RWPE1 (cell line): ENCODE data around the gene SULT1C2.
"Not testable (repeated sequence)": the region's sequence is repeated elsewhere in the genome, so short reads cannot be mapped to it uniquely, and the experiment has no call there.

Experiments
- CTCF ChIA-PET: fragments of 350-600 bp; sonication (Branson Sonifier 250); formaldehyde crosslinking; extraction: SDS; loops from one replicate; lab custom pipeline; 2021; lab: Yijun Ruan, JAX
- POLR2A ChIA-PET: fragments of 400-600 bp; formaldehyde crosslinking; extraction: SDS; loops from one replicate; lab custom pipeline; 2020; ENCODE audit warnings: antibody characterized with exemption; ENCODE audit not compliant: low non-redundant PET; lab: Yijun Ruan, JAX
- DNase-seq: peaks from one replicate; pipeline ENCODE4 v3.0.0; 2012; ENCODE audit warnings: low spot score
- H3K27ac ChIP-seq: fragments of 450-650 bp; 2 replicates; pipeline ENCODE4 v1.5.1; 2017
- TF ChIP-seq, protein P1 (sequence below): fragments of 450-650 bp; conservative IDR thresholded peaks from 2 replicates; pipeline ENCODE4 v1.5.1; 2017; ENCODE audit warnings: low read depth, mild to moderate bottlenecking

Gene SULT1C2

GRCh38 chr2:108280466-108280865, 8.2 kb upstream of the SULT1C2 start:
- no peak overlapping the region for H3K27ac ChIP-seq
- POLR2A ChIA-PET, result no interaction called here

GRCh38 chr2:108284566-108284965, 4.1 kb upstream of the SULT1C2 start:
- CTCF ChIA-PET, result interaction anchor here (0.6 kb wide), 1 partner anchor 1545 kb away, joined by 6 read pairs; no protein-coding TSS in a partner anchor
- DNase-seq, H3K27ac ChIP-seq, POLR2A ChIA-PET: not testable (repeated sequence)

More at GRCh38 chr2:108280466-108280865, 8.2 kb upstream of the SULT1C2 start:
- no peak for DNase-seq
- CTCF ChIA-PET, result no interaction called here
- TF ChIP-seq, protein P1, sequence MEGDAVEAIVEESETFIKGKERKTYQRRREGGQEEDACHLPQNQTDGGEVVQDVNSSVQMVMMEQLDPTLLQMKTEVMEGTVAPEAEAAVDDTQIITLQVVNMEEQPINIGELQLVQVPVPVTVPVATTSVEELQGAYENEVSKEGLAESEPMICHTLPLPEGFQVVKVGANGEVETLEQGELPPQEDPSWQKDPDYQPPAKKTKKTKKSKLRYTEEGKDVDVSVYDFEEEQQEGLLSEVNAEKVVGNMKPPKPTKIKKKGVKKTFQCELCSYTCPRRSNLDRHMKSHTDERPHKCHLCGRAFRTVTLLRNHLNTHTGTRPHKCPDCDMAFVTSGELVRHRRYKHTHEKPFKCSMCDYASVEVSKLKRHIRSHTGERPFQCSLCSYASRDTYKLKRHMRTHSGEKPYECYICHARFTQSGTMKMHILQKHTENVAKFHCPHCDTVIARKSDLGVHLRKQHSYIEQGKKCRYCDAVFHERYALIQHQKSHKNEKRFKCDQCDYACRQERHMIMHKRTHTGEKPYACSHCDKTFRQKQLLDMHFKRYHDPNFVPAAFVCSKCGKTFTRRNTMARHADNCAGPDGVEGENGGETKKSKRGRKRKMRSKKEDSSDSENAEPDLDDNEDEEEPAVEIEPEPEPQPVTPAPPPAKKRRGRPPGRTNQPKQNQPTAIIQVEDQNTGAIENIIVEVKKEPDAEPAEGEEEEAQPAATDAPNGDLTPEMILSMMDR, result no peak

DNA sequence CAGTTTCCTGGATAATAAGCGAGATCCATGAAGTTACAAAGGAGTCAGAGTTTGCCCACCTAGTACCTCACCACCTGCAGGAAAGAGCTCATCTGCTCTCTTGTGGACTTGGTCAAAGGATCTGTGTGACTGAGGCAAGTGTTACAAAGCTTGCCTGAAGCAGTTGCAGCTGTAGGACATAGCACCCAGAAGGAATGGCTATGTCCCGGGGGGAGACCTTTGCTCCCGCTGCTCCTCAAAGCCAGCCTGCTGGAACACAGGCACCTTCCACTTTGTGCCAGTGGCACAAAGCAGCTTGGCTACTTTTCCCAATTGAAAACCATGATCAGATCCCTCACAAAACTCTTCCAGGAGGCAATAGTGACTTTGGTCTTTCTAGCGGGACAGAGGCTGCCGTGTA, 3.1 kb upstream of the SULT1C2 start:
- DNase-seq, result no peak
- CTCF ChIA-PET, result no interaction called here
- TF ChIP-seq, protein P1, result no peak

DNA sequence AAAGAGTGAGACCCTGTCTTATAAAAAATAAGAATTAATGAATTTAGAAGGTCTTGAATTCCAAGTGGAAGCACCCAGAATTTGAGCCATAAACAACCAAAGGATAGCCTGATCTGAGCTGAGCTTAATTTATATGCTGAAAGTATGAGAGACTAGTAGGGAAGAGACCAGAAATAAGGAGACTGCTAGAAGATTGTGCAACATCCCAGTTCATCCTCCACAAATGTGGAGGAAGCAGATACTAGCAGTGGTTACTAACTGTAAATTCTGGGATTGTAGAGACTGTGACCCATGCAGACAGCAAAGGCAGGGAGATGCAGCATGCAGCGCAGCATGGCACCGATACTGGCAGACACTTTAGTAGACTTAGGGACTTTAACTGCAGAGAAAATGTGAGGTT, 1.5 kb upstream of the SULT1C2 start:
- TF ChIP-seq, protein P1, result no peak
- CTCF ChIA-PET, result no interaction called here
- no peak overlapping the region for H3K27ac ChIP-seq
- POLR2A ChIA-PET, result no interaction called here
- no peak for DNase-seq

More for the DNA sequence above, 3.1 kb upstream of the SULT1C2 start:
- H3K27ac ChIP-seq, result no peak overlapping the region
- POLR2A ChIA-PET, result no interaction called here

- no peak overlapping the region for H3K27ac ChIP-seq
- POLR2A ChIA-PET, result no interaction called here
- DNase-seq, result no peak
- CTCF ChIA-PET, result no interaction called here
- TF ChIP-seq, protein P1, result no peak
These were observed 5.2 kb downstream of the SULT1C2 start for GRCh38 chr2:108293850-108294249.

DNA sequence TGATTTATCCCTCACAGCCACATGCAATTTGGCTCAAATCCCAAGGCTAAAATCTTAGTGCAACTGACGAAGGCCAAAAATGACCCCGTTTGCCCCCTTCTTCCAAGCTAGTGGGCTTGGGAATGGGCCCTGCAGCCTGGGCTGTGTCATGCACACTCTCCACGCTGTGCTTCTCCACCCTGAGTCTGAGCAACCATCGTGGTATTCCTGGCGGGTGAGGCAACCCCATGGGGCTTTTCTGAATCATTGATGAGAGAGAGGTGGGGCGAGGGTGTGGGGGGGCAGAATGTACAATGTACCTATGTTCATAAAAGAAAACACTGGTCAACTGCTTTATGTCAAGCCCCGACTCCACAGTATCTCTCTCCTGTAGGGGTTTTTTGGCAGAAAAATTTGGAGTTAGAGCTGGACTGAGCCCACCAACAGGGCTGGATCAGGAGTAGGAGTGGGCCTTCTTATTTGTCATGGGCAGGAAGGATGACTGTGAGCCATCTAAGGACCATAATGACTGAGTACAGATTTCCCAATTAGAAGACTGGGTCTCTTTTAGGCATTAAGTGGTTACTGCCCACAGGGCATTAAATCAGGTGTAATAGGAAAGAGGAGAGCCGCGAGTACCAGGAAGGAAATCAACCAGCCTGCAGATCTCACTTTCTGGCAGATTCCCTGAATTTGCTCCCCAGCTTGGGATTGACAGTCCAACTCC, 8.9 kb downstream of the SULT1C2 start:
- no peak overlapping the region for H3K27ac ChIP-seq
- POLR2A ChIA-PET, result no interaction called here
- CTCF ChIA-PET, result no interaction called here
- peak; percentile 87 for DNase-seq
- TF ChIP-seq, protein P1, result no peak

DNA sequence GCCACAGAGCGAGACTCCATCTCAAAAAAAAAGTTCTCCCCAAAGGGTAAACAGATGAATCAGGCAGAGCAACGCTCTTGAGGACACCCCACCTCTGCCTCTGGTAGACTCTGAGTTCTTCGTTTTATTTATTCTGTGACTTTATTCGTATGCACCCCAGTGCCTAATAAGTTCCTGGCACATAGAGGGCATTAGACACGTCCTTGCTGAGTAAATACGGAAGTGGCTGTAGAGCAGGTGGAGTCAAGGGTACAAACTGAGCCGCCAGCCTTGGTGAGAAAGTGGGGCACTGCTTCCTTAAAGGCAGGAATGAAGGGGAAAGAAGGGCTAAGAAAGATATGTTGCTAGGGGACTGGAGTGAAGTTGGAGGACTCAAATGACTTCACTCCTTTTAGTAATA, 12.9 kb downstream of the SULT1C2 start:
- no peak overlapping the region for H3K27ac ChIP-seq
- TF ChIP-seq, protein P1, result no peak
- CTCF ChIA-PET, result no interaction called here
- POLR2A ChIA-PET, result no interaction called here
- DNase-seq, result no peak
